Measurements from ENCODE around the gene TOB1.

Gene TOB1

DNA sequence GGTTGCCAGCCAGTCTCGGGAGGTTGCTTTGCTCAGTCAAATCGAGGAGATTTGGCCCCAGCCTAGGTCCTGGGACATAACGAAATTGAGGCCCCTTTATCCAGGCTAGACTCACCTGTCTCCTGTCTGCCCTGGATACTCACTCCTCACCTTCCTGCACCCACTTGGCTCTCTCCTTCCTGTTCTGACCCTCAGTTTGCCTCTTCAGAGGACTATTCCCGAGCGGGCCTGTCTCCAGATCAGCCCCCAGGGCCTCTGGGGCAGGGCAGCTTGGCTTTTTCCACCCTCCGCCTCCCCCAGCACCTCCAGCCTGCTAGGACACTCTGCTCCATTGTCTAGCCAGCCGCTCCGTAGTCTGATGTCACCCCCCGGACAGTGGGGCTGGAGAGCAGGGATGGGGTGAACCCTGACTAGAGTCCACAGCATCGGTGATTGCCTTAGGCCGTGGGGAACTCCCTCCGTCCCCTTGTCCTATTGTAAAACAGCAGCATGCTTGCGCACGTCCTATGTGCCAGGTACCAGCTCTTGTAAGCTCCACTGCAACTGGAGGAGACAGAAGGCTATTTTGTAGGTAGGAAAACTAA lies 21.9 kb downstream of the TOB1 start:
- no peak for DNase-seq

DNA sequence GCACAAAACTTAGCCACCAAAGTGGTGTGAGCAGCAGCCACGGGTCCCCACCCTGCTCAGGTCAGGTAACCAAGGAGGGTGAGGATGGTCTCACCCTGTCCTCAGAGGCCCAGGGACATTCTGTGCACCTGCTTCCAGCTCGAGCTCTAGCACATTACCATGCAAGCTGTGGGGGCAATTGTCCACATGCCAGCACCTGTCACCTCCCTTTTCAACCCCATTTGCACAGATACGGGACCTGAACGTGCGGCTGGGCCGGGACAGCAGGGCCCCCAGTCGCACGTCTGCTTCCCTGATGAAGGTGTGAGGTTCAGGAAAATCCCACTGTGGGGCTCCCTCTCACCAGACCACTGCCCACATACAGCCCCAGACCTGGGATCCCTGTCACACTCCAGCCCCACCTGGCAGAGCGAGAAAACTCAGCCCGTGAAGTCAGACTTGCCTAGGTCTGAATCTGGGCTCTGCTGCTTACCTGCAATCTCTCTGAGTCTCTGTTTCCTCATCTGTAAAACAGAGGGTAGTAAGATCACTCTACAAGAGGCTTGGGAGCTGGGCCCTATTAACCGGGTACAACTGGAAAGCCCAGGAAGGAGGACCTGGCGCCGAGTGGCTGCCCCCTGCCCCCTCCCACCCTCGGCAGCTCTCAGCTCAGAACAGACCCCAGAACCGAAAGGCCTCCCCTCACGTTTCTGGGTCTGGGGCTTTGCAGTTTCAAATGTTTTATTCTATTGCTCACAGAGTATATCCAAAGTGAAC lies 22.8 kb downstream of the TOB1 start:
- no peak for DNase-seq

DNA sequence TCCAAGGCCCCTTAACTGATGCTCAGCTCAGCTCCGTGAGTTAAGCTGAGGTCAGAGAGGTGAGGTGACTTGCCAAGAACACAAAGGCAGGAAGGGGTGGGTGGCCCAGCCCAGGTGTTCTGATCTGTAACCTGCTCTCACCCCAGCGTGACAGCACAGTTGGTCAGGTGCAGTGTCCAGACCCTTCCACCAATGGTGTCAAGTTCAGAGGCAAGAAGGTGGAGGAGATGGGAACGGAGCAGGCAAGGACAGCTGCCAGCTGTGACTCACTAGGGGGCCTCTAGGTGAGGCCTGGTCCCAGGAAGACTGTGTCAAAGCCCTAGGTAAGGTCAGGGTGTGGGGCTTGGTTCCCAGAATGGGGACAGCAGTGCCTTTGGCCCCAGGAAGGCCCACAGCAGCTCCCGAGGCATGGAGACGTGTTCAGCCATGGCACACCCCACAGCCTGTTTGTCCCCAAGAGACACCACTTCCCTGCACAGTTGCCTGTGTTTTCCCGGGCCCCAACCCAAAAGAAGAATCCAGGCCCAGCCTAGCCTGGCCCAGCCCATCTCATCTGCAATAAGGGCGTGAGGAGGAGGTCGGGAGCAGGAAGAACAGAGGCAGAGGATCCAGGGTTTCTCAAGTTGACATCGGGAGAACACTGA lies 23.5 kb downstream of the TOB1 start:
- DNase-seq, result no peak

DNA sequence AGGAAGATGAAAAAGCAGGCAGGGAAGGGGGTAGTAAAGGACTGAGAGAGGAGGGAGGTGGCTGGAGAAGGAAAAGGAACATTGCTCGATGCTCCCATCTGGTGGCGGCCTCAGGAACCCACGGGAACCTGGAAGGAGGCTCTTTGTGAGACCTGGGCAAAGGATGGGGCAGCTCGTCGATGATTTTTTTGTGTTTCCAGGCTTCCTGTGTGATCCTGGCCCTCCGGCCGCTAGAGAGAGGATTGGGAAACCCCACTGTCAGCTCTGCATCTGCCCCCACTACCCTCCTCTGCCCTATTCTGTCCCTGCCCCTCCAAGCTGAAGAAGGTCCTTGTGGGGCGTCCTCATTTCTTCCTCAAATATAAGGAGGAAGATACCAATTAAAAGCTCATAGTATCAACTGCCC lies 24.2 kb downstream of the TOB1 start:
- peak in 3 of 5 experiments; percentile 30 to 54 (median 31) for DNase-seq

DNA sequence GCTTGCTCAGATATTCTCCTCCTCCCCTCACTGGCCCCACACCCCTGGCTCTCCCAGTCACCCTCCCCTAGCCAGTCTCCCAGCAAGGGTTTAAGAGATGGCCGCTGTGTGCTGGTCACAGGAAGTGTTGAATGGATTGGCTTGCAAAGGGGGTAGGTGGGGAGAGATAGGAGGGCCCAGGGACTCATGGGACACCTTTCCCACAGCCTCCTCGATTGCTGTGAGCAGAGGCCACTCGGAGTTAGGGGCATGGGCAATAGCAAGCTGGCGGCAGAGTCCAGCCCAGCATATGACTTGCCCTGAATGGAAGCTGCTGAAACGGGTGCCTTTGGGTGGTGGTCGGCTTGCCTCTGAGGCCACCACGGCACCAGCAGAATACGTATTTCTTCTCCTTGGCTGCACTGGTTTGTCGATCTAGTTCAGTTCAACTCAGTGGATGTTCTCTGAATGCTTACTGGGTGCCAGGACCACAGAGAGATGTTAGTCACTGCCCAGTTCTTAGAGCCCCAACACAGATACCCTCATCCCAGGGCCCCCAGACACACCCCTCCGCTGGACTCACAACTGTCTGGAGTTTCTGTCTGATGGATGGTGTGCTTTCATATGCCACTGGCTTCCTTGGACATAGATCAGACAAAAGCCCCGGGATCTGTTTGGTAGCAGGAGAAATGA lies 24.7 kb downstream of the TOB1 start:
- DNase-seq, result no peak

DNA sequence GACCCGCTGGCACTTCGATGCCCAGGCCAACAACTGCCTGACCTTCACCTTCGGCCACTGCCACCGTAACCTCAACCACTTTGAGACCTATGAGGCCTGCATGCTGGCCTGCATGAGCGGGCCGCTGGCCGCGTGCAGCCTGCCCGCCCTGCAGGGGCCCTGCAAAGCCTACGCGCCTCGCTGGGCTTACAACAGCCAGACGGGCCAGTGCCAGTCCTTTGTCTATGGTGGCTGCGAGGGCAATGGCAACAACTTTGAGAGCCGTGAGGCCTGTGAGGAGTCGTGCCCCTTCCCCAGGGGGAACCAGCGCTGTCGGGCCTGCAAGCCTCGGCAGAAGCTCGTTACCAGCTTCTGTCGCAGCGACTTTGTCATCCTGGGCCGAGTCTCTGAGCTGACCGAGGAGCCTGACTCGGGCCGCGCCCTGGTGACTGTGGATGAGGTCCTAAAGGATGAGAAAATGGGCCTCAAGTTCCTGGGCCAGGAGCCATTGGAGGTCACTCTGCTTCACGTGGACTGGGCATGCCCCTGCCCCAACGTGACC lies 25.8 kb downstream of the TOB1 start:
- DNase-seq, result no peak

DNA sequence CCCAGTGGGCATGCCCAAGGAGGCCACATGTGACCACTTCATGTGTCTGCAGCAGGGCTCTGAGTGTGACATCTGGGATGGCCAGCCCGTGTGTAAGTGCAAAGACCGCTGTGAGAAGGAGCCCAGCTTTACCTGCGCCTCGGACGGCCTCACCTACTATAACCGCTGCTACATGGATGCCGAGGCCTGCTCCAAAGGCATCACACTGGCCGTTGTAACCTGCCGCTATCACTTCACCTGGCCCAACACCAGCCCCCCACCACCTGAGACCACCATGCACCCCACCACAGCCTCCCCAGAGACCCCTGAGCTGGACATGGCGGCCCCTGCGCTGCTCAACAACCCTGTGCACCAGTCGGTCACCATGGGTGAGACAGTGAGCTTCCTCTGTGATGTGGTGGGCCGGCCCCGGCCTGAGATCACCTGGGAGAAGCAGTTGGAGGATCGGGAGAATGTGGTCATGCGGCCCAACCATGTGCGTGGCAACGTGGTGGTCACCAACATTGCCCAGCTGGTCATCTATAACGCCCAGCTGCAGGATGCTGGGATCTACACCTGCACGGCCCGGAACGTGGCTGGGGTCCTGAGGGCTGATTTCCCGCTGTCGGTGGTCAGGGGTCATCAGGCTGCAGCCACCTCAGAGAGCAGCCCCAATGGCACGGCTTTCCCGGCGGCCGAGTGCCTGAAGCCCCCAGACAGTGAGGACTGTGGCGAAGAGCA lies 26.4 kb downstream of the TOB1 start:
- DNase-seq, result no peak

DNA sequence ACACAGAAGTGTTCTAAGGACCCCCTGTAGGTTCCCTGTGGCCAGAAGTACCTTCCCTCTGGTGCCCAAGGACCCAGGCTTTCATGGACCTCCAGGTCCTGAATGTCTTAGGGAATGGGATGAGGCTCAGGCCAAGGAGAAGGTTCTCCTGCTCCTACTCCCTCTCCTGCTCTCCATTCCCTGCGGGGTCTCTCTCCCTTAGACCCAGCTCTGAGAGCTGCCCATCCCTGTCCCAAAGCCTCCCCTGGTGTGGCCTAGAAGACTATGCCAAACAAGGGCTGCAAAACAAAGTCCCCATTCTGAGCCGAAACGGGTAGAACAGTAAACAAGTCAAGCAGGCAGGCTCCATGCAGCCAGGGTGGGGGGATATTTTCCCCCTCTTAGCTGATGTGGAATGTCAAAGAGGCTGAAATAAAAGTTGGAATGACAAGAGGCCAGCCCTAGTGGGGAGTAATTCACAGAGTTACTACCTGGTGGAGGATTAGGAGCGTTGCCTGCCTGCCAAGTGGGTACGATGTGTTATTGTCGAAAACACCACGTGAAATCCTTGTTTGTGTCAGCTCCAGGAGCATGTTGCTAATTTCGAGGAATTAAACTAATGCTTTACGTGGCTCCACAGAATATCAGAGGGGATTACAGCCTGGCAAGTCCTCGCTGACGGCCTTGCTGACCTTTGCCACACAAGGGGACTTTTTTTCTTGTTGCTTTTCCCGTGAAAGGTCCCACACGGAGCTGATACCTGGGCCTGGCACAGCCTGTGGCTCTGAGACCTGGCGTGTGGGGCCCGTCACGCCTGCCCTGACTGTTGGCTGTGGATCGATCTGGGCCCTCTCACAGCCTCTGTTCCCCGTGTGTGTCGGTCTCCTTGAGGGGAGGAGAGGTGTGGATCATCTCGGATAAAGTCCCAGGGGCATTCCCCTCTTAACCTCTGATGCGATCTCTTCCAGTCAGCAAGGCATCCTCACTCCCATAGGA lies 27.9 kb downstream of the TOB1 start:
- no peak for DNase-seq

DNA sequence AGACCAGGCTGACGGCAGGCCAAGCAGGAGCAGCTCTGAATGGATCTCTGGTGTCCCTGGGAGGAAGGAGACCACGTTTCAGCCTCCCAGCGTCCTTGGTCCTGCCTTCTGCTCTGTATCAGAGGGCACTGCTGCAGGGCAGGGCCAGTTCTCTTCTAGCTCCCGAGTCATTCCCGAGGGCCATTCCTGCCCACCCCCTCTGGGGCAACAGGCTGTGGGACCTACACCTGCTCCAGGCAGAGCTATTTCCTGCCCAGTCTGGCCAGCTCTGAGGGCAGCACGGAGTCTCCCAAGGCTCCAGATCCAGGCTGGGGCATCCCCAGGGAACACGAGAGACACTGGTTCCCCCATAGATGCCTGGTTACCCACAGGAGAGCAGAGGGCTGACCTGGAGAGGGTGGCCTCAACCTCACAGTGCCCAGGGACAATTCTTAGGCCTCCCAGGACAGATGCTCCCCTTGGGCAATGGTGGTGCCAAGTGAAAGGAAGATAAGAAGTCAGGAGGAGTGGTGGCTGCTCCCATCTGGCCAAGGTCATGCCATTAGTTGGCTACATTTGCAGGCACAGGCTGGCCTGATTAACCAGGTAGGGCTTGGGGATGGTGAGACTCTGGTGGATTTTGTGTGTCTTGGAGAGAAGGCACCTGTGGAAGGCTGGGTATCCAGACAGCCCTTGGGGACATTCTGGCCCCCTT lies 28.7 kb downstream of the TOB1 start:
- no peak for DNase-seq

DNA sequence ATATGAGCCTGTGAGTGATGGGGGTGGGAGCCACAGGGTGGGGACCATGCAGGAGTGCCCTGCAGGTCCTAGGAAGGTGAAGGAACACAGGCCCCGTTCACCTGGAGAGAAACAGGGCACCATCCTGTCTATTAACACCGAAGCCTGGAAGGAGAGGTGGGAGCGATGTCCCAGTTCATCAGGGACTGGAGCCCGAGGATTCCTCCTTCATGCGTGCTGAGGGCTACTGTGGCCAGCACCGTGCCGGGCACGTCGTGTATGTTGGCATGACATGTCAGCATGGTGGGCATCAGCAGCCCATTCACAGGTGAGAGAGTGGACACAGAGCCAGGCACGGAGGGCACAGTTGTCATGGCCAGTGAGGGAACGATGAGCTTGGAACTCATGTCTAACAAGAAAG lies 29.3 kb downstream of the TOB1 start:
- DNase-seq, result no peak

DNA sequence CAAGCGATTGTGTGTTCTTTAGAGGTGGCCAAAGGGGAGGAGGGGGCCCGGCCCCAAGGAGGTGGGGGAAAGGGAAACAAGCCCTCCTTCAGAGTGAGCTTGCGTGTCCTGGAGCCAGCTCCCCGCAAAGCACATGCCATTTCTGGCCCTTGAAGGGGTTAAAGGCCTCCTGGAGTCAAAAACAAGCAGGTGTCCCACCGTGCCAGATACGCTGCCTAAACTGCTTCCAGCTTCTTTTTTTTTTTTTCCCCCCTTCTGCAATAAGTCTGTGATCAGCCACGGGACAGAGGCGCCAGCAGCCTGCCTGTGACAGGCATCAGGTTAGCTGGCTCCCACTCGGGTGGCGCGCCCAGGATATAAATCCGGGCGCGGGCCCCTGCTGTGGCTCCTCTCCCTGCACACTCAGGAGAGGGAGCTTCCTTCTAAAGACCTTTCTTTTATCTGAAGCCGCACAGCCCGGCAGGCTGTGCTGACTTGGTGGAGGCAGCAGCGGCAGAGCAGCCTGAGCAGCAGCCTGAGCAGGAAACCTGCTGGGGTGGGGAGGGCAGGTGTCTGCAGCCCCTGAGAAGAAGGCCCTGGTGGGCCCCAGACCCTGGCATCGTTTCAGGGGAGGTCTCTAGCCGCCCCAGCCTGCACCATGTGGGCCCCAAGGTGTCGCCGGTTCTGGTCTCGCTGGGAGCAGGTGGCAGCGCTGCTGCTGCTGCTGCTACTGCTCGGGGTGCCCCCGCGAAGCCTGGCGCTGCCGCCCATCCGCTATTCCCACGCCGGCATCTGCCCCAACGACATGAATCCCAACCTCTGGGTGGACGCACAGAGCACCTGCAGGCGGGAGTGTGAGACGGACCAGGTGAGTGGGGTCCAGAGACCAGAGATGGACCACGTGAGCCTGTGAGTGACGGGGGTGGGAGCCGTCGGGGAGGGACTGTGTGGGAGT lies 30.6 kb downstream of the TOB1 start, which contains the start of gene WFIKKN2:
WFIKKN2 (plus strand) TSS at position 286 of the 934 bp plus-strand sequence; CDS start at position 638, 352 bp downstream.
- no peak for DNase-seq

DNA sequence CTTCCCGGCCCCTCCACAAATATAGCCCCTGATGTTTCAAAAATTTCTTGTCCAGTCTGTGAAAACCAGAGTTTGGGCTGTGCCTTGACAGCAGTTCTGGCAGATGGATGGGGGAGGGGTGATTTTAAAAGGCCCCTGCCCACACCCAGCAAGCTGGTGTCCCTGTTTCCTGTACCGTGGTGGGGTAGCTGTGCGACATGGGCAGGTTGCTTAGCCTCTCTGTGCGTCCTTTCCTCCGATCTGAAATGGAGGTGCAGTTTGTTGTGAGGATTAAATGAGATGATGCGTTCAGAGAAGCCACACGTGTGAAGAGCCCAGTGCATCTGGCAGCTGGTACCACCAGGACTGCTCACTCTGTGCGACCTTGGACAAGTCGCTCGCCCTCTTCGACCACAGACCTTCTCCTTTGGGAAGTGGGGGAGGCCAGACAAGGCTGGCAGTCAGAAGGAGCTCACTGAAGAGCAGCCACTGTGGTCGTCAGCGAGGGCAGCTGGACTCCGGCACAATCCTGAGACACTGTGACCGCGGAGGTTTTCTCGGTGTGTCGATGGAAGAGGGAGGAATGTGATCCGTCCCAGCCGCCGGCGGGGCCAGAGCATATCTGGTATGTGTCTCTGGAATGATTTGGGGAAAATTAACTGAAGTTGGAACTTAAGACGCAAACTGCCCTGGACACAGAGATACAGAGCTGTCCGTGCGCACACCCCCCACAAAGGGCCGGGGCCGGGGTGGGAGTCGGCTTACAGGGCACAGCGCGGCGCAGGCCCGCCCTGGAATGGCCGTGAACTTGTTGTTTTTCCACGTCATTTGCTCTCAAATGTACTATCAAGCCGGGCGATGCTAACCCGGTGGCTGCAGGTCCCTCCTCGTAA lies 31.5 kb downstream of the TOB1 start:
- DNase-seq, result no peak

DNA sequence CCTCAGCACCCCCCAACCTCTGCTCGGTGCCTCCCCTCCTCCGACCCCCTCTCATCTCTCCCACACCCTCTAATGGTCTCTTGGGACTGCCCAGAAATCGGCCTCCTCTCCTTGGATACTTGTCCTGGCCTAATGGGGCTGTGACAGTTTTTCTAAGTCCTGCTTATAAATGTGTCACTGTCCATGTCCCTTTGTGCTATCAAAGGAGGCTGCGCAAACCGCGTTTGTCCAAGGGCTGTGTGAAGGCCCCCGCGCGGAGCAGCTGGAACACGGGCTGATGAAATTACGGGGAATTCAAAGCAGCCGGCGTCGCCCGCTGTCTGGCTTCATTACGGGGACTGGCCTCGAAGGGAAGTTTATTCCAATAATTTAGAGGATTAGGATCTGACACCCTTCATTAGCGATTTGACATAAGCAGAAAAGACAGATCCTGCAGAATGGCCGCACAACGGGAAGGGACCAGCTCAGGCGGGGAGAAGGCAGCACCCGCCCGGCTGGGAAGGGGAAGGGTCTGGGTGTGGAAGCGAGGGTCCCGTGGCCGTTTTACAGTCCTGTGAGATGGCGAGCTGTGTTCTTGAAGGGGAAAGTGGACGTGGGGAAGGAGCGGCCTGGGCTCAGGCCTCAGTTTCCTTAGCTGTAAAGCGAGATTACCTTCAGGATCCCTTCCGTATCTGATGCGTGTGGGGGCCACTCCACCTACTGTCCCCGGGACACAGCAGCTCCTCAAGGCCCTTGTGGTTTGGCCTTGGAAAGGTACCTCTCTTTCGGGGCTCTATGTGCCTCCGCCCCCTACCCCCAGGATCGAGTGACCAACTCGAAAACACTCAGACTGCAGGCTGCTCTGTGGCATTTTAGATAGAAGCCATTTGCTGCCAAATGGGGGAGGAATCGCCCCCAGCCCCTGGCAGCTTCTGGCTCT lies 32.4 kb downstream of the TOB1 start:
- DNase-seq, result no peak

DNA sequence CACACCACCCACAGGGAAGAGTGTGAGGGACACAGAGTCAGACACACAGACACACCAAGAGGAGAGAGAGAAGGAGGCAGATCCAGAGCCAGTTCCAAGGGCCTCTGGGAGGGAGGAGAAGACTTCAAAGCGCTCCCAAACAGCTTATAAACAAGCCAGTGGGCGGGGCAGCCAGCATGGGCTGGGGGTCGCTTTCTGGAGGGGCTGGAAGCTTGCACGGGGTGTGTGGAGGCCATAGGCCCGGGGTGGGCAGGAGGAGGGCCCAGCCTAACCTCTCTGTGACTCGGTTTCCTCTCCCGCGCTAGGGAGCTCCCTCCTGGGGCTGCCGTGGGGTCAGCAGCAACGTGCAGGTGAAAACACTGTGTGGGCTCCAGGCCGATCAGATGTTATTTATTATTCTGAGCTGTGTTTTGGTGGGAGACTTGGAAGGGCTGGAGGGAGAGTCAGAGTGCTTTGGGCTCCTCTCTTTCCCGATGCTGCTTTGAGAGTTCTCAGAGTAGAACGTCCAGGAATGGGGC lies 33.2 kb downstream of the TOB1 start:
- DNase-seq, result no peak

DNA sequence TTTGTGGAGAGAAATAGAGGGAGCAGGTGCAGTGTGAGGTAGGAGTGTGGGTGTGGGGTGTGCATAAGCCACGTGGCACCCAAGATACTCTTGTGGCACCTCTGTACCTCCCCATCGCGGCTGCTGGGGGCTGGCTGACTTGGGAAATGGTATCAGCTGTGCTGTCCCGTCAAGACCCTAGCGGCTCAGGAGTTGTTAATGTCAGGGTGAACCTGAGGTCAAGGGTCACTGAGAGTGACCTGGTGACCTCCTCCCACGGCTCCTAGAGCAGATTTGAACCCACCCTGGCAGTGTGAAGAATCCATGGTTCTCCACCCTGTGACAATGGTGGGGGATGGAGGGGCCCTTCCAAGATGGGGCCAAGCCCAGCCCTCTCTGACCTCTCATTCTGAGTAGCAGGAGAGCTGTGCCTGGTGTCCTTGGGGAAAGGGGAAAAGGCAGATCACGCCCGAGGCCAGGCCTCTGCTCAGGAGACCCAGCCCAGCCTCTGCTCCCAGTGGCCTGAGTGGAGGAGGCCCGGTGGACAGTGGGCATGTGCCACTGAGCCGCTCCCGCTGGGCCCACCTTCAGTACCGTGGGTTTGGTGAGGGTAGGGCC lies 33.8 kb downstream of the TOB1 start:
- no peak for DNase-seq

DNA sequence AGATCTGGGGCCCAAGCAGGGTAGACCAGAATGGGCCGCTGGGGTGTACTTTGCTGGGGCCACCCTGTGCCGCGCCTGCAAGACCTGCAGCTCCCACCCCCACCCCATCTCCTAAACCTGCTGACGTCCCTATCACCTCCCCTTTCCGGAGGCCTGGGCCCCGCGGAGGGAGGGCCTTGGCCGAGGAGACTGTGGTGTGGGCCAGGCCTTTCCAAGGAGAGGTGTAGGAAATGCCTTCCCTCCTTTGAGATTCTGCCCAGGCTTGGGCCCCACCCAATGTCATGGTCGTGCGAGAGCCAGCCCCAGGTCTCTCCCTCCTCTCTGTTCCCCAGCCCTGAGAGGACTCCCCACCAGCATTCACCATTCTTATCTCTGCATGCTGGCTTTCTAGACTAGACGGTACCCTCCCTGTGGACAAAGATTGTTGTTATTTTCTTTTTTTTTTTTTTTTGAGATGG lies 34.7 kb downstream of the TOB1 start:
- DNase-seq, result no peak
